GM10266 (cell line): ENCODE data around the gene THEM4.
"Not testable (repeated sequence)": the region's sequence is repeated elsewhere in the genome, so short reads cannot be mapped to it uniquely, and the experiment has no call there.

Experiments
- DNase-seq: peaks from one replicate; pipeline ENCODE4 v3.0.0; 2012; ENCODE audit errors: extremely low spot score
- TF ChIP-seq, protein P1 (sequence below): IDR thresholded peaks from 2 replicates; pipeline ENCODE4 v1.5.1; 2012; ENCODE audit warnings: mild to moderate bottlenecking, low read depth; ENCODE audit not compliant: control insufficient read depth, insufficient read depth; ENCODE audit errors: missing control alignments

Gene THEM4

DNA sequence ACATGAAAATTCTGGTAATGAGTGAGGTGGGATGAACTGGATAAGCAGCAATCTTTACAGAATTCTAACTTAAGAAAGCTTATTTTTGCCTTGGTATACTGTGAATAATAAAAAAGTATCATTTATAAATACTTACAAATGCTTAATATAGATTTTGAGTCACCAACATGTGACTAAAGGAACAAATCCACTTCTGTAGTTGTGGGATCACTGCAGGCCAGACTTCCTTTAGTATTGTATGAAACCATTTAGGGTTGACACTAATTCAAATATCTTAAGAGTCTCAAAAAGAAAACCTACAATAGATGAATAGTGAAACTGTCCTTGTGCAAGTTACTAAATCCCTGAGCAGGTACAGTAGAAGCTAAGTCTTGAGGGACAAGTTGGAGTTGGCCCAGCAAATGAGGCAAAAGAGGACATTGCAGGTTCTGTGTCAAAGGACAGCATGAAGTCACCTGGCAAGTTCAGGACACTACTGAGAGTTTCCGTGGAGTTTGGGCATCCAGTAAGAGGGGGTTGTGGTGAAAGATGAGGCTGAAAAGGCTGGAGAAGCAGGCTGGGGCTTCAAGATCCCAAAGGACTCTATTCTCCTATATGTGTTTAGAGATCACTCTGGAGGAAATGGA is 5.9 kb upstream of the THEM4 start:
- TF ChIP-seq, protein P1, sequence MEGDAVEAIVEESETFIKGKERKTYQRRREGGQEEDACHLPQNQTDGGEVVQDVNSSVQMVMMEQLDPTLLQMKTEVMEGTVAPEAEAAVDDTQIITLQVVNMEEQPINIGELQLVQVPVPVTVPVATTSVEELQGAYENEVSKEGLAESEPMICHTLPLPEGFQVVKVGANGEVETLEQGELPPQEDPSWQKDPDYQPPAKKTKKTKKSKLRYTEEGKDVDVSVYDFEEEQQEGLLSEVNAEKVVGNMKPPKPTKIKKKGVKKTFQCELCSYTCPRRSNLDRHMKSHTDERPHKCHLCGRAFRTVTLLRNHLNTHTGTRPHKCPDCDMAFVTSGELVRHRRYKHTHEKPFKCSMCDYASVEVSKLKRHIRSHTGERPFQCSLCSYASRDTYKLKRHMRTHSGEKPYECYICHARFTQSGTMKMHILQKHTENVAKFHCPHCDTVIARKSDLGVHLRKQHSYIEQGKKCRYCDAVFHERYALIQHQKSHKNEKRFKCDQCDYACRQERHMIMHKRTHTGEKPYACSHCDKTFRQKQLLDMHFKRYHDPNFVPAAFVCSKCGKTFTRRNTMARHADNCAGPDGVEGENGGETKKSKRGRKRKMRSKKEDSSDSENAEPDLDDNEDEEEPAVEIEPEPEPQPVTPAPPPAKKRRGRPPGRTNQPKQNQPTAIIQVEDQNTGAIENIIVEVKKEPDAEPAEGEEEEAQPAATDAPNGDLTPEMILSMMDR, result no peak
- no peak for DNase-seq

DNA sequence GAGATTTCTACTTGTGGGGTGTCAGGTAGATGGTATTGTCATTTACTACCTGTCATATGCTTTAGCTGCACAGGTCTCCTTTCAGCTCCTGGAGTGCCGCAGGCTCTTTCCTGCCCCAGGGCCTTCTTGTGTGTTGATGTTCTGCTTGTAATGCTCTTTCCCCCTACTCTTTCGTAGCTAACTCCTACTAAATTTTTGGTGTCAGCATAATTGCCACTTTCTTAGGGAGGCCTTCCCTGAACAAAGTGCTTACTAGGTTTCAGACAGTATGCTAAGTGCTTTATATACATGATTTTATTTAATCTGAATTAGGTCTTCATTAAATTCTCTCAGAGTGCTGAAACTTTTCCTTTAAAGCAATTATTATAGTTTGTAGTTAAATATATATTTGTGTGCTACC is 4.8 kb upstream of the THEM4 start:
- TF ChIP-seq, protein P1, result no peak
- no peak for DNase-seq

DNA sequence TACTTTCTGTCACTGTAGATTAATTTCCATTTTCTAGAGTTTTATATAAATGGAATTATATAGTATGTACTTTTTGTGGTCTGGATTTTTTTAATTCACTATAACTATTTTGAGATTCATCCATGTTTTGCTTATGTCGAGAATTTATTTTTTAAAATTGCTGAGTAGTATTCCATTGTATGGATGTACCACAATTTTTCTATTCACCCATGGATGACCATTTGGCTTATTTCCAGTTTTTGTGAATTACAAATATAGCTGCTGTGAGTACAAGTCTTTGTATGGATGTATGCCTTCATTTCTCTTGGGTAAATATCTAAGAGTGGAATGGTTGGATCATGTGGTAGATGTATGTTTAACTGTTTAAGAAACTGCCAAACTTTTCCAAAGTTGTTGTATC is 3.7 kb upstream of the THEM4 start:
- DNase-seq, result no peak
- TF ChIP-seq, protein P1, result no peak

DNA sequence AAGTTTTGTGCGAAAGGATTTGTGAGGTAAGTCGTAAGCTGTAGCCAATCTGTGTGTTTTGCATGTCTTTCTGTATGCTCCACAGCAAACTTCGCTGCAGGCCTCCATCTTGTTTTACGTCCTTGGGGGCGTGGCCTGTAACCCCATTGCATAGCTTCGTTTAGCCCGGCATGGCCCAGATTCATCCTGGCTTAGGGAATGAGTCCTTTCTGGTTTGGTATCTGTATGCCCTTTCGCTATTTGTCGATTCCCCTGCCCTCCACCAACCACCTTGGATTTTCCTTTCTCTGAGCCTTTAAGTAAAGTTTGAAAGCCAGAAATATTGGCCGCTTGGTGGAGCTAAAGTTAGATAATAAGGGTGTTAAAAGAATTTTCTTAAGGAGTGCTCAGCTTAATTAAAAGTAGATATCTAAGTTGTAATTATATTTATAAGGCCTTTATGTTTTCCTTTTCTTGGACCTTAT is 1.1 kb downstream of the THEM4 start:
- TF ChIP-seq, protein P1, result peak; percentile 19
- DNase-seq, result no peak

DNA sequence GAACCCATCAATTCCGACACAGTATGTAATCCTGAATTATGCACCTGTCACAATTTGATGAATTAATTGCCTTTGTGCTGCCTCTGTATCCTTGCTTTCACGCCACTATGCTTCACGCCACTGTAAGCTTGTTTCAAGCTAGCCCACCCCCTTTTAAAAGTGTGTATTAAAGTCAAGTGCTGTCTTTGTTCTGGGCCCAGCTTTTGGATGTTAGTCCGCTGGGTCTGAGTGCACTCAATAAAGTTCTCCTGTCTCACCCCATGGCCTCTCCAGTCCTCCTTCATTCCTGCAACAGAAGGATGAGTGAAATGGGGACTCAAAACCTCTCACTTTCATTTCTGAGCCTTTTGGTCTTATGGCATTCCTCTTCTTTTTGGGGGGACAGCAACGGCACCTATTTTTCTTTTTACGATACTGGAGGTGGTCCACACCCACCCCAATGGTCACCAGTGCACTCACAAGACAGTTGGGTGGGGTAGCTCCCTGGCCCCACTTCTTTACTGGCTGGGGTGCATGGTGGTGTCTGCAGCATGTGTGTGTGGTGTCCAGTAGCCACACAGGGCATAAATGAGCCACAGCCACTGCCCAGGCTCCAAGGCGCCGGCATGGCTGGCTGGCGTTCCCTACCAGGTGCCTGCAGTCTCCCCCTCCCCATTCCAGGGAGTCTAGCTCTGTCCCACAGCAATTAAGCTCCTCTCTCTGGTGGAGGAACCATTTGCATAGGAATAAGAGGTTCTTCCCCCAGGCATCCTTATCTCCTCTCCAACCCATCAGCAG is 1.8 kb downstream of the THEM4 start:
- TF ChIP-seq, protein P1, result no peak
- no peak for DNase-seq

DNA sequence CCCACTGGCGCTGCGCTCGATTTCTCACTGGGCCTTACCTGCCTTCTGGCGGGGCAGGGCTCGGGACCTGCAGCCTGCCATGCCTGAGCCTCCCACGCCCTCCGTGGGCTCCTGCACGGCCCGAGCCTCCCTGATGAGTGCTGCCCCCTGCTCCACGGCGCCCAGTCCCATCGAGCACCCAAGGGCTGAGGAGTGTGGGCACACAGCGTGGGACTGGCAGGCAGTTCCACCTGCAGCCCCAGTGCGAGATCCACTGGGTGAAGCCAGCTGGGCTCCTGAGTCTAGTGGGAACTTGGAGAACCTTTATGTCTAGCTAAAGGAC is 3.0 kb downstream of the THEM4 start:
- not testable (repeated sequence) for DNase-seq

DNA sequence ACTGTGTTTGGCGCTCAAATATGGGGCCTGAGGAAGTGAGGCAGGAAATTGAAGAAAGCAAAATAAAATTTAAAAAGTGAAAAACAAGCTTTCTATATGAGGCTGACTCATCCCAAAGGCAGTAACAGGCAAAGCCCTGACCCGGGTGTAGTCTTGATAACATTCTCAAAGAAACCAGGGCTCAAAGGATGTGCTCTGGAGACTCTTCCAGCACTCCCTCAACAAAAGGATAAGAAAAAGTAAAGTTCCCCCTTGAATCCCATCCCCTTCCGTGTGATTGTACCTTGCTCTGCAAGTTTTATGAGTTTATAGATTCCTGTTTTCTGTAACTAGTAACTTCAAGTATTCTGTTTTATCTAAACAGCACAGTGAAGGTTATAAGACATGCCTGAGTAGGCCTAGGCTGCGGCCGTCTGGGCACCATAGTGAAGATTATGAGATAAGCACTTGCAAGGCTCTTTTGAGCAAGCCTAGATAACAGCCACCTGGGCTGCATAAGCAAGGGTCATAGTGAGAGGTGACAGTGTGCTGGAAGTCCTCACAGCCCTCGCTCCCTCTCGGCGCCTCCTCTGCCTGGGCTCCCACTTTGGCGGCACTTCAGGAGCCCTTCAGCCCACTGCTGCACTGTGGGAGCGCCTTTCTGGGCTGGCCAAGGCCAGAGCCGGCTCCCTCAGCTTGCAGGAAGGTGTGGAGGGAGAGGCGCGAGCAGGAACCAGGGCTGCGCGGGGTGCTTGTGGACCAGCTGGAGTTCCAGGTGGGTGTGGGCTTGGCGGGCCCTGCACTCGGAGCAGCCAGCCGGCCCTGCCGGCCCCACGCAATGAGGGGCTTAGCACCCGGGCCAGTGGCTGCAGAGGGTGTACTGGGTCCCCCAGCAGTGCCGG is 3.6 kb downstream of the THEM4 start:
- DNase-seq, result not testable (repeated sequence)

DNA sequence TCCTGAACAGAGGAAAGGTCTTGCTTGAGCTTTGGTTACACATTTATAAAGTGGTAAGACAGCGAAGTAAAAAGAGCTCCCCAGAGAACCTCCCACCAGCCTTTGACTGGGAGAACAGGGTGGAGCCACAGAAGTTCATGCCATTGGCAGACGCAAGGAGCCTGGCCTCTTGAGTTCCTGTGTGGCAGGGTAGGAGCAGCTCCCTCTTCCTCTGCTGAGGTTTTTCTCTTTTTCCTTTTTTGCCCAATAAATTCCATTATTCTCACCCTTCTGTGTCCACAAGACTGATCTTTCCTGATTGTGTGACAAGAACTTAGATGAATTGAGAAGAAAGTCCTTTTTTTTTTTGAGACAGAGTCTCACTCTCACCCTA is 4.3 kb downstream of the THEM4 start:
- DNase-seq, result no peak

More for the DNA sequence above, 4.3 kb downstream of the THEM4 start:
- TF ChIP-seq, protein P1, result no peak
